ENCODE measurements around the gene RPL36A.

DNA sequence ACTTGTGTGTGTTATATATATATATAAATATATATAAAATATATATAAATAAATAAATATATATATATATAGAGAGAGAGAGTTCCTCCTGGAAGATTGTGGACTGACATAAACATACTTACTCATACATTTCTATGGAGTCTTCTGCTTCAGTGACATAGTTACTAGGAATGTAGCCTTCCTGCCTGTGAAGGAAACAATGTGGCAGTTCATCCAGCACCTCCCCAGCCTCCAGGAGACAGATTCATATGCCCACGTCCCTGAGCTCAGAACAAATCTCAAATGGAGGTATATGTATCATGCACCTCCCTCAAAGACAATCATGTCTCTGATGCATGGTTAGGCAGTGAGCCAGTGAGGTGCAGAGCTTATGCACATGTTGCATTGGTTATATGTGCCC lies 30.8 kb upstream of the RPL36A start:
- TF ChIP-seq, protein P1, sequence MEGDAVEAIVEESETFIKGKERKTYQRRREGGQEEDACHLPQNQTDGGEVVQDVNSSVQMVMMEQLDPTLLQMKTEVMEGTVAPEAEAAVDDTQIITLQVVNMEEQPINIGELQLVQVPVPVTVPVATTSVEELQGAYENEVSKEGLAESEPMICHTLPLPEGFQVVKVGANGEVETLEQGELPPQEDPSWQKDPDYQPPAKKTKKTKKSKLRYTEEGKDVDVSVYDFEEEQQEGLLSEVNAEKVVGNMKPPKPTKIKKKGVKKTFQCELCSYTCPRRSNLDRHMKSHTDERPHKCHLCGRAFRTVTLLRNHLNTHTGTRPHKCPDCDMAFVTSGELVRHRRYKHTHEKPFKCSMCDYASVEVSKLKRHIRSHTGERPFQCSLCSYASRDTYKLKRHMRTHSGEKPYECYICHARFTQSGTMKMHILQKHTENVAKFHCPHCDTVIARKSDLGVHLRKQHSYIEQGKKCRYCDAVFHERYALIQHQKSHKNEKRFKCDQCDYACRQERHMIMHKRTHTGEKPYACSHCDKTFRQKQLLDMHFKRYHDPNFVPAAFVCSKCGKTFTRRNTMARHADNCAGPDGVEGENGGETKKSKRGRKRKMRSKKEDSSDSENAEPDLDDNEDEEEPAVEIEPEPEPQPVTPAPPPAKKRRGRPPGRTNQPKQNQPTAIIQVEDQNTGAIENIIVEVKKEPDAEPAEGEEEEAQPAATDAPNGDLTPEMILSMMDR (IDR thresholded peaks at IDR 0.05; ENCODE audit: insufficient read depth, low read depth, low read length), result no peak
- no peak for TF ChIP-seq EZH2 (IDR thresholded peaks at IDR 0.05; ENCODE audit: insufficient read depth, low read length)

All from astrocyte (in vitro differentiated cells and primary cell).